Left ventricle myocardium inferior (tissue), 1 donor: ENCODE measurements around the gene CALML4. TPM values are rescaled to one million over a fixed set of nuclear protein-coding genes. Genes with fewer than 3 reads are reported as not detected.
A peak's percentile ranks its signal among the peaks of the same experiment; 100 is the strongest.

Source experiments
- DNase-seq: peaks from one replicate; pipeline ENCODE4 v3.0.0-alpha.2; 2020
- H3K27ac ChIP-seq: fragments of 200-600 bp; replicated peaks from 2 replicates; pipeline ENCODE4 v1.8.0; 2021
- H3K27me3 ChIP-seq: fragments of 200-600 bp; 2 replicates; pipeline ENCODE4 v1.8.0; 2021; ENCODE audit warnings: low read depth
- H3K36me3 ChIP-seq: fragments of 200-600 bp; 2 replicates; pipeline ENCODE4 v1.8.0; 2021
- H3K4me1 ChIP-seq: fragments of 200-600 bp; 2 replicates; pipeline ENCODE4 v1.8.0; 2021
- H3K4me3 ChIP-seq: fragments of 200-600 bp; 2 replicates; pipeline ENCODE4 v1.8.0; 2021; ENCODE audit warnings: mild to moderate bottlenecking, moderate library complexity
- H3K9me3 ChIP-seq: fragments of 200-600 bp; replicated peaks from 2 replicates; pipeline ENCODE4 v1.8.0; 2021
- CTCF ChIP-seq: fragments of 200-600 bp; IDR thresholded peaks from 2 replicates; pipeline ENCODE4 v1.8.0; 2021; ENCODE audit warnings: antibody characterized with exemption, mild to moderate bottlenecking, borderline replicate concordance
- intact Hi-C: fragments of 100-400 bp; cut with micrococcal nuclease; formaldehyde crosslinking; loops from one replicate; pipeline ENCODE4 v1.11.0; 2022
- total RNA-seq: library from RNA; stranded (reverse); fragmentation: NEBNext Ultra II Directional; extraction: Animal tissue kit (Norgen Biotek cat#: 25700); gene quantifications from one replicate; pipeline ENCODE4 v1.2.1, GENCODE V29; 2021
- donor health status: DM: no; HTN: yes; CAD: no; lungs with severe emphysema.

Gene CALML4
- total RNA-seq, 1 donor from 2014 or later, result 0.91 TPM

GRCh38 chr15:68220967-68221366 is 15.8 kb upstream of the CALML4 start:
- DNase-seq, result no peak
- Histone ChIP-seq H3K36me3 (peaks cover 7% of the 10 kb centered on the region), H3K4me3 (no peak overlapping the region), H3K4me1 (no peaks in the 10 kb centered on the region), H3K27me3 (no peaks in the 10 kb centered on the region), H3K27ac (no peak overlapping the region), H3K9me3 (no peaks in the 10 kb centered on the region)
- intact Hi-C loops, result no loop called here
- no peak for TF ChIP-seq CTCF

GRCh38 chr15:68220489-68220888 is 15.4 kb upstream of the CALML4 start:
- Histone ChIP-seq H3K36me3 (peaks cover 7% of the 10 kb centered on the region), H3K4me1 (no peaks in the 10 kb centered on the region), H3K4me3 (no peak overlapping the region), H3K27me3 (no peaks in the 10 kb centered on the region), H3K27ac (no peak overlapping the region), H3K9me3 (no peaks in the 10 kb centered on the region)
- intact Hi-C loops, result no loop called here
- DNase-seq, result no peak
- TF ChIP-seq CTCF, result no peak

- H3K27me3 ChIP-seq, result no peaks in the 10 kb centered on the region
- TF ChIP-seq CTCF, result no peak
- no peak overlapping the region for H3K4me3 ChIP-seq
- DNase-seq, result no peak
- intact Hi-C loops, result no loop called here
- no peak overlapping the region for H3K27ac ChIP-seq
- H3K9me3 ChIP-seq, result no peaks in the 10 kb centered on the region
- no peaks in the 10 kb centered on the region for H3K4me1 ChIP-seq
- peaks cover 7% of the 10 kb centered on the region for H3K36me3 ChIP-seq
These were observed 14.0 kb upstream of the CALML4 start for GRCh38 chr15:68218847-68219798.

- no peaks in the 10 kb centered on the region for H3K27me3 ChIP-seq
- intact Hi-C loops, result no loop called here
- no peaks in the 10 kb centered on the region for H3K9me3 ChIP-seq
- no peak overlapping the region for H3K4me3 ChIP-seq
- H3K36me3 ChIP-seq, result peaks cover 7% of the 10 kb centered on the region
- H3K4me1 ChIP-seq, result no peaks in the 10 kb centered on the region
- H3K27ac ChIP-seq, result no peak overlapping the region
- TF ChIP-seq CTCF, result no peak
- no peak for DNase-seq
These were observed 13.2 kb upstream of the CALML4 start for GRCh38 chr15:68218331-68218730.

- peaks cover 7% of the 10 kb centered on the region for H3K36me3 ChIP-seq
- intact Hi-C loops, result no loop called here
- no peaks in the 10 kb centered on the region for H3K4me1 ChIP-seq
- H3K27ac ChIP-seq, result no peak overlapping the region
- H3K4me3 ChIP-seq, result no peak overlapping the region
- TF ChIP-seq CTCF, result no peak
- no peaks in the 10 kb centered on the region for H3K27me3 ChIP-seq
- H3K9me3 ChIP-seq, result no peaks in the 10 kb centered on the region
- DNase-seq, result peak; percentile 3
These were observed 12.2 kb upstream of the CALML4 start for GRCh38 chr15:68217341-68217740.
